K562 (cell line): ENCODE measurements around the gene USP19. TPM values are rescaled to one million over a fixed set of nuclear protein-coding genes. Genes with fewer than 3 reads are reported as not detected.

Experiments used
- C11orf30 ChIP-seq: fragments of 450-650 bp; IDR thresholded peaks from 2 replicates; pipeline ENCODE4 v1.6.1; 2016; ENCODE audit warnings: low read depth, mild to moderate bottlenecking
- CHCHD3 ChIP-seq: fragments of 250-450 bp; sonication (Bioruptor Pico); IDR thresholded peaks from 2 replicates; pipeline ENCODE4 v2.1.2; 2022; ENCODE audit warnings: mild to moderate bottlenecking
- ETV1 ChIP-seq: fragments of 450-650 bp; conservative IDR thresholded peaks from 2 replicates; pipeline ENCODE4 v1.6.1; 2016; ENCODE audit warnings: missing genetic modification characterization, control low read depth, low read depth, missing compliant biosample characterization
- FOXJ3 ChIP-seq: sonication (generic); formaldehyde crosslinking; IDR thresholded peaks from 2 replicates; pipeline ENCODE4 v1.4.0; 2020; ENCODE audit warnings: mild to moderate bottlenecking, missing genetic modification reagents
- FOXK1 ChIP-seq: sonication (generic); formaldehyde crosslinking; IDR thresholded peaks from 2 replicates; pipeline ENCODE4 v1.8.0; 2022; ENCODE audit warnings: missing genetic modification reagents, mild to moderate bottlenecking, borderline replicate concordance
- IRF9 ChIP-seq: fragments of 450-650 bp; IDR thresholded peaks from 2 replicates; pipeline ENCODE4 v1.6.1; 2016; ENCODE audit warnings: missing biosample characterization, missing genetic modification characterization
- MYC ChIP-seq, 2 experiments: fragments of 250-450 bp in 1 of 2; sonication (Bioruptor Pico) in 1 of 2; IDR thresholded peaks; 2 replicates each; pipeline versions ENCODE4 v1.5.1 to v1.6.1; 2012 to 2021; ENCODE audit warnings: low read depth in 2 of 2, borderline replicate concordance in 1 of 2, improper control_type of control experiment in 1 of 2, low read length in 1 of 2, mild to moderate bottlenecking in 1 of 2, moderate library complexity in 1 of 2
- NR2C2 ChIP-seq, 2 experiments: fragments of 200-800 bp in 1 of 2; sonication (Bioruptor generic) in 1 of 2; sonication (generic) in 1 of 2; formaldehyde crosslinking in 1 of 2; IDR thresholded peaks; 2 replicates each; pipeline versions ENCODE4 v1.6.1 to v1.8.0; 2016 to 2022; ENCODE audit warnings: mild to moderate bottlenecking in 1 of 2, missing compliant biosample characterization in 1 of 2, missing genetic modification characterization in 1 of 2, missing genetic modification reagents in 1 of 2
- RBFOX2 ChIP-seq: fragments of 200-400 bp; formaldehyde crosslinking; IDR thresholded peaks from 2 replicates; pipeline ENCODE4 v1.6.1; 2017; ENCODE audit warnings: low read depth, mild to moderate bottlenecking, low read length, moderate library complexity
- RFX1 ChIP-seq: fragments of 450-650 bp; IDR thresholded peaks from 2 replicates; pipeline ENCODE4 v1.6.1; 2016; ENCODE audit warnings: mild to moderate bottlenecking, moderate library complexity
- TAF7 ChIP-seq: fragments of 450-650 bp; IDR thresholded peaks from 2 replicates; pipeline ENCODE4 v1.6.1; 2016; ENCODE audit warnings: missing genetic modification characterization, missing compliant biosample characterization
- ZBTB7A ChIP-seq: IDR thresholded peaks from 2 replicates; pipeline ENCODE4 v1.6.1; 2011; ENCODE audit warnings: low read depth, mild to moderate bottlenecking, low read length, moderate library complexity, borderline replicate concordance; ENCODE audit not compliant: control insufficient read depth
- ZNF511 ChIP-seq: sonication (generic); formaldehyde crosslinking; IDR thresholded peaks from 2 replicates; pipeline ENCODE4 v1.8.0; 2022; ENCODE audit warnings: mild to moderate bottlenecking, missing genetic modification reagents
- polyA plus RNA-seq, 8 experiments: library from polyadenylated mRNA; depleted of rRNA in 4 of 8; stranded (reverse) in 5 of 8; unstranded in 3 of 8; fragments of >200 nt; fragmentation: Nextera tagmentation in 2 of 8; fragmentation: Illumina TruSeq in 1 of 8; extraction: Ambion mirVana in 2 of 8; extraction: Trizol in 1 of 8; gene quantifications; 2 replicates each; pipeline versions ENCODE4 v1.2.1 to v1.2.3, GENCODE V29; 2011 to 2014; ENCODE audit warnings: inconsistent platforms in 1 of 8, missing spikeins in 1 of 8
- total RNA-seq, 7 experiments: library from RNA; depleted of rRNA in 6 of 7; stranded (reverse); fragments of >200 nt in 6 of 7; fragmentation: Illumina TruSeq in 2 of 7; extraction: Trizol in 2 of 7; gene quantifications; 2 replicates each; pipeline versions ENCODE4 v1.2.1 to v1.2.3, GENCODE V29; 2011 to 2021; ENCODE audit warnings: low replicate concordance in 1 of 7
- TF ChIP-seq, protein P1 (sequence below), 2 experiments: fragments of 450-650 bp in 1 of 2; sonication (generic) in 1 of 2; formaldehyde crosslinking in 1 of 2; IDR thresholded peaks; 2 replicates each; pipeline versions ENCODE4 v1.7.1 to v1.9.0; 2016 to 2022; ENCODE audit warnings: inconsistent platforms in 1 of 2, mild to moderate bottlenecking in 1 of 2, missing genetic modification reagents in 1 of 2

The USP19 gene
- total and polyA plus RNA-seq, 9 of the 15 experiments (the other 6 are each of a cell fraction or from before 2014, with no cell fraction given), result 0.24 to 65.9 (median 36.9) TPM

GRCh38 chr3:49104427-49105291 is 16.0 kb downstream of the USP19 start, which contains the start of gene QARS1 (continued):
- TF ChIP-seq, protein P1, sequence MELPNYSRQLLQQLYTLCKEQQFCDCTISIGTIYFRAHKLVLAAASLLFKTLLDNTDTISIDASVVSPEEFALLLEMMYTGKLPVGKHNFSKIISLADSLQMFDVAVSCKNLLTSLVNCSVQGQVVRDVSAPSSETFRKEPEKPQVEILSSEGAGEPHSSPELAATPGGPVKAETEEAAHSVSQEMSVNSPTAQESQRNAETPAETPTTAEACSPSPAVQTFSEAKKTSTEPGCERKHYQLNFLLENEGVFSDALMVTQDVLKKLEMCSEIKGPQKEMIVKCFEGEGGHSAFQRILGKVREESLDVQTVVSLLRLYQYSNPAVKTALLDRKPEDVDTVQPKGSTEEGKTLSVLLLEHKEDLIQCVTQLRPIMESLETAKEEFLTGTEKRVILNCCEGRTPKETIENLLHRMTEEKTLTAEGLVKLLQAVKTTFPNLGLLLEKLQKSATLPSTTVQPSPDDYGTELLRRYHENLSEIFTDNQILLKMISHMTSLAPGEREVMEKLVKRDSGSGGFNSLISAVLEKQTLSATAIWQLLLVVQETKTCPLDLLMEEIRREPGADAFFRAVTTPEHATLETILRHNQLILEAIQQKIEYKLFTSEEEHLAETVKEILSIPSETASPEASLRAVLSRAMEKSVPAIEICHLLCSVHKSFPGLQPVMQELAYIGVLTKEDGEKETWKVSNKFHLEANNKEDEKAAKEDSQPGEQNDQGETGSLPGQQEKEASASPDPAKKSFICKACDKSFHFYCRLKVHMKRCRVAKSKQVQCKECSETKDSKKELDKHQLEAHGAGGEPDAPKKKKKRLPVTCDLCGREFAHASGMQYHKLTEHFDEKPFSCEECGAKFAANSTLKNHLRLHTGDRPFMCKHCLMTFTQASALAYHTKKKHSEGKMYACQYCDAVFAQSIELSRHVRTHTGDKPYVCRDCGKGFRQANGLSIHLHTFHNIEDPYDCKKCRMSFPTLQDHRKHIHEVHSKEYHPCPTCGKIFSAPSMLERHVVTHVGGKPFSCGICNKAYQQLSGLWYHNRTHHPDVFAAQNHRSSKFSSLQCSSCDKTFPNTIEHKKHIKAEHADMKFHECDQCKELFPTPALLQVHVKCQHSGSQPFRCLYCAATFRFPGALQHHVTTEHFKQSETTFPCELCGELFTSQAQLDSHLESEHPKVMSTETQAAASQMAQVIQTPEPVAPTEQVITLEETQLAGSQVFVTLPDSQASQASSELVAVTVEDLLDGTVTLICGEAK (IDR thresholded peaks at IDR 0.05), result peak; percentile 80
- TF ChIP-seq, protein P1 (CRISPR knock-in tag; IDR thresholded peaks at IDR 0.05), result no peak
- TF ChIP-seq MYC (IDR thresholded peaks at IDR 0.05; ENCODE audit: low read depth, low read length) (peak; percentile 53; the same call in 1 of the 2 replicates), MYC (CRISPR knock-in tag; IDR thresholded peaks at IDR 0.05; ENCODE audit: borderline replicate concordance, low read depth) (no peak), C11orf30 (peak; percentile 83), CHCHD3 (CRISPR knock-in tag) (no peak), ZNF511 (CRISPR knock-in tag) (peak; percentile 67), ZBTB7A (peak; percentile 41; the same call in 1 of the 2 replicates), IRF9 (no peak), TAF7 (peak; percentile 85), ETV1 (tag) (peak; percentile 68), FOXJ3 (CRISPR knock-in tag) (no peak), FOXK1 (no peak), RBFOX2 (peak; percentile 92), RFX1 (peak; percentile 91), NR2C2 (CRISPR knock-in tag; IDR thresholded peaks at IDR 0.05) (peak; percentile 17; the same call in 1 of the 2 replicates), NR2C2 (tag; IDR thresholded peaks at IDR 0.05) (peak; percentile 97)
